SK-N-SH (cell line): Measurements from ENCODE around the gene CACNA1F.

Source experiments
- CHD2 ChIP-seq: fragments of 150-350 bp; IDR thresholded peaks from 2 replicates; pipeline ENCODE4 v1.6.1; 2018; ENCODE audit warnings: low read length; ENCODE audit not compliant: partially characterized antibody
- CTCF ChIP-seq: fragments of 200-600 bp; sonication (generic); IDR thresholded peaks from 2 replicates; pipeline ENCODE4 v1.6.1; 2017; ENCODE audit warnings: antibody characterized with exemption, mild to moderate bottlenecking, moderate library complexity
- FOSL2 ChIP-seq: IDR thresholded peaks from 2 replicates; pipeline ENCODE4 v1.4.0; 2012; ENCODE audit warnings: low read depth, mild to moderate bottlenecking, moderate library complexity, borderline replicate concordance
- FOXJ3 ChIP-seq: sonication (generic); formaldehyde crosslinking; IDR thresholded peaks from 2 replicates; pipeline ENCODE4 v1.5.1; 2020; ENCODE audit warnings: mild to moderate bottlenecking, missing genetic modification reagents
- MAX ChIP-seq: IDR thresholded peaks from 2 replicates; pipeline ENCODE4 v1.4.0; 2012; ENCODE audit warnings: low read depth
- PBX3 ChIP-seq: IDR thresholded peaks from 2 replicates; pipeline ENCODE4; 2012
- POLR2AphosphoS5 ChIP-seq: IDR thresholded peaks from 2 replicates; pipeline ENCODE4 v1.6.1; 2012; ENCODE audit warnings: low read depth, low read length
- RFX5 ChIP-seq: IDR thresholded peaks from 2 replicates; pipeline ENCODE4 v1.6.1; 2012; ENCODE audit warnings: mild to moderate bottlenecking, improper control_type of control experiment, low read length
- TCF12 ChIP-seq: IDR thresholded peaks from 2 replicates; pipeline ENCODE4 v1.4.0; 2012

- TF ChIP-seq CTCF (no peak), TCF12 (no peak), MAX (no peak), FOSL2 (no peak), POLR2AphosphoS5 (no peak), RFX5 (no peak), FOXJ3 (CRISPR knock-in tag) (no peak), CHD2 (no peak), PBX3 (no peak)
Measured at GRCh38 chrX:49176421-49177326, 56.5 kb downstream of the CACNA1F start.
